ENCODE data around the gene KRT37. TPM values are rescaled to one million over a fixed set of nuclear protein-coding genes. Genes with fewer than 3 reads are reported as not detected.

Gene KRT37
- total RNA-seq, 1 experiment from 2014 or later = not detected

DNA sequence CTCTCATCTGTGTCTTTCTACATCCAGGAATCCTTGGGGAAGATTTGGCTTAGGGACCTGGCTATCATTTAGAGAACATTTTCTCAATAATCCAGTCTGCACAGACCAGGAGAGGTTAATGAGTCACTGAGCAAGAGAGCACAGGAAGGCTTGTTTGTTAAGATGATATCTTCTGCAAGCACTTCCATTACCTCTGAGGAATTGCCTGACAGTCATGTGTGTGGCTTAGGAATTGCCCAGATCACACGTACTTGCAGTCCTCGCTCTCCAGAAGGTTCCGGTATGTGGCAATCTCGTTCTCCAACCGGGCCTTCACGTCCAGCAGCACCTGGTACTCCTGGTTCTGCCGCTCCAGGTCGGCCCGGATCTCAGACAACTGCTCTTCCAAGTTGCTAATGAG is 3.3 kb downstream of the KRT37 start:
- Histone ChIP-seq H3K56ac (ENCODE audit: insufficient read length, low read depth, low read length) (no peak overlapping the region), H2BK12ac (ENCODE audit: insufficient read length, low read depth, low read length) (no peak overlapping the region), H2BK120ac (ENCODE audit: low read depth, low read length, poor library complexity, severe bottlenecking) (no peak overlapping the region), H2BK15ac (ENCODE audit: low read depth, low read length) (no peak overlapping the region), H3K27ac (ENCODE audit: insufficient read length, low read depth, low read length) (no peak overlapping the region), H3K4ac (ENCODE audit: low read depth, low read length) (no peak overlapping the region), H3K23me2 (ENCODE audit: insufficient read length, low read depth, low read length, poor library complexity, severe bottlenecking) (no peaks in the 10 kb centered on the region), H3K4me1 (ENCODE audit: insufficient read depth, low read length) (no peaks in the 10 kb centered on the region), H4K91ac (ENCODE audit: insufficient read length, low read depth, low read length) (no peak overlapping the region), H2AFZ (ENCODE audit: low read length) (no peak overlapping the region), H3K4me2 (ENCODE audit: insufficient read depth, insufficient read length, low read length) (no peak overlapping the region), H3K79me1 (ENCODE audit: insufficient read depth, low read depth, low read length, poor library complexity, severe bottlenecking) (no peaks in the 10 kb centered on the region), H2BK20ac (ENCODE audit: low read depth, low read length, poor library complexity, severe bottlenecking) (no peak overlapping the region), H2BK5ac (ENCODE audit: insufficient read length, low read length) (no peak overlapping the region), H3K27me3 (ENCODE audit: insufficient read depth, low read length) (no peaks in the 10 kb centered on the region), H3T11ph (ENCODE audit: low read length) (no peak overlapping the region), H3K9me3 (ENCODE audit: control insufficient read depth, low read depth, low read length) (no peaks in the 10 kb centered on the region), H2AK5ac (ENCODE audit: insufficient read length, low read length) (no peak overlapping the region), H4K8ac (replicated peaks; ENCODE audit: insufficient read length, low read depth, low read length) (no peak overlapping the region), H4K5ac (ENCODE audit: insufficient read length, low read depth, low read length) (no peak overlapping the region), H3K79me2 (ENCODE audit: insufficient read depth, low read length) (no peaks in the 10 kb centered on the region), H3K14ac (ENCODE audit: insufficient read depth, low read length) (no peak overlapping the region), H4K20me1 (ENCODE audit: control insufficient read depth, insufficient read depth, insufficient read length) (no peaks in the 10 kb centered on the region), H3K23ac (ENCODE audit: insufficient read length, low read depth, low read length) (no peak overlapping the region), H3K9ac (ENCODE audit: extremely low read depth, insufficient read length, low read length) (no peak overlapping the region), H3K18ac (ENCODE audit: insufficient read length, low read depth, low read length) (peak overlapping the region; percentile 27)
- TF ChIP-seq, protein P1, sequence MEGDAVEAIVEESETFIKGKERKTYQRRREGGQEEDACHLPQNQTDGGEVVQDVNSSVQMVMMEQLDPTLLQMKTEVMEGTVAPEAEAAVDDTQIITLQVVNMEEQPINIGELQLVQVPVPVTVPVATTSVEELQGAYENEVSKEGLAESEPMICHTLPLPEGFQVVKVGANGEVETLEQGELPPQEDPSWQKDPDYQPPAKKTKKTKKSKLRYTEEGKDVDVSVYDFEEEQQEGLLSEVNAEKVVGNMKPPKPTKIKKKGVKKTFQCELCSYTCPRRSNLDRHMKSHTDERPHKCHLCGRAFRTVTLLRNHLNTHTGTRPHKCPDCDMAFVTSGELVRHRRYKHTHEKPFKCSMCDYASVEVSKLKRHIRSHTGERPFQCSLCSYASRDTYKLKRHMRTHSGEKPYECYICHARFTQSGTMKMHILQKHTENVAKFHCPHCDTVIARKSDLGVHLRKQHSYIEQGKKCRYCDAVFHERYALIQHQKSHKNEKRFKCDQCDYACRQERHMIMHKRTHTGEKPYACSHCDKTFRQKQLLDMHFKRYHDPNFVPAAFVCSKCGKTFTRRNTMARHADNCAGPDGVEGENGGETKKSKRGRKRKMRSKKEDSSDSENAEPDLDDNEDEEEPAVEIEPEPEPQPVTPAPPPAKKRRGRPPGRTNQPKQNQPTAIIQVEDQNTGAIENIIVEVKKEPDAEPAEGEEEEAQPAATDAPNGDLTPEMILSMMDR (conservative IDR thresholded peaks at IDR 0.05) = no peak
- no peaks in the 10 kb centered on the region for H3K9me3 Mint-ChIP-seq
- H3K36me3 Mint-ChIP-seq (ENCODE audit: insufficient read depth in 1 of 3, low read depth in 3 of 3) = no peaks in the 10 kb centered on the region
- H3K27ac Mint-ChIP-seq = peak overlapping the region in 1 of 3 experiments; percentile 9; a peak in 2 of 7 replicates
- peaks cover 8% of the 10 kb centered on the region in 2 experiments; a peak in 3 of 4 replicates for H3K4me1 Mint-ChIP-seq
- no peak overlapping the region for H3K4me3 Mint-ChIP-seq
- H3K27me3 Mint-ChIP-seq (ENCODE audit: low read depth) = peaks cover 11% of the 10 kb centered on the region
- WGBS (ENCODE audit: extremely low coverage, insufficient read length, low lambda C conversion rate) = no CpG with 5 or more reads among the region's 9 CpGs
- DNase-seq = no peak
